PFSK-1 (cell line): Measurements from ENCODE around the gene SETDB2.

Experiments used
- FOXP2 ChIP-seq: optimal IDR thresholded peaks from 2 replicates; pipeline ENCODE3; 2011; ENCODE audit warnings: borderline replicate concordance, control low read depth, inconsistent platforms; ENCODE audit not compliant: insufficient read depth; ENCODE audit errors: extremely low read length, extremely low read depth
- POLR2AphosphoS5 ChIP-seq: IDR thresholded peaks from 2 replicates; pipeline ENCODE4 v1.6.1; 2012; ENCODE audit warnings: low read depth, mild to moderate bottlenecking, control low read depth, low read length, moderate library complexity
- SIN3A ChIP-seq: IDR thresholded peaks from 2 replicates; pipeline ENCODE4 v1.6.1; 2012; ENCODE audit warnings: mild to moderate bottlenecking, low read length, moderate library complexity, borderline replicate concordance; ENCODE audit not compliant: insufficient read depth
- TAF1 ChIP-seq: IDR thresholded peaks from 2 replicates; pipeline ENCODE4 v1.6.1; 2012; ENCODE audit warnings: low read length, control low read depth, borderline replicate concordance; ENCODE audit not compliant: insufficient read depth
- TF ChIP-seq, protein P1 (sequence below), 2 experiments: IDR thresholded peaks; 2 replicates each; pipeline versions ENCODE4 v1.6.1 to v1.8.0; 2011 to 2012; ENCODE audit warnings: low read depth in 2 of 2, low read length in 2 of 2, control low read depth in 1 of 2, inconsistent platforms in 1 of 2, mild to moderate bottlenecking in 1 of 2, moderate library complexity in 1 of 2; ENCODE audit not compliant: insufficient read depth in 1 of 2

SETDB2 gene

DNA sequence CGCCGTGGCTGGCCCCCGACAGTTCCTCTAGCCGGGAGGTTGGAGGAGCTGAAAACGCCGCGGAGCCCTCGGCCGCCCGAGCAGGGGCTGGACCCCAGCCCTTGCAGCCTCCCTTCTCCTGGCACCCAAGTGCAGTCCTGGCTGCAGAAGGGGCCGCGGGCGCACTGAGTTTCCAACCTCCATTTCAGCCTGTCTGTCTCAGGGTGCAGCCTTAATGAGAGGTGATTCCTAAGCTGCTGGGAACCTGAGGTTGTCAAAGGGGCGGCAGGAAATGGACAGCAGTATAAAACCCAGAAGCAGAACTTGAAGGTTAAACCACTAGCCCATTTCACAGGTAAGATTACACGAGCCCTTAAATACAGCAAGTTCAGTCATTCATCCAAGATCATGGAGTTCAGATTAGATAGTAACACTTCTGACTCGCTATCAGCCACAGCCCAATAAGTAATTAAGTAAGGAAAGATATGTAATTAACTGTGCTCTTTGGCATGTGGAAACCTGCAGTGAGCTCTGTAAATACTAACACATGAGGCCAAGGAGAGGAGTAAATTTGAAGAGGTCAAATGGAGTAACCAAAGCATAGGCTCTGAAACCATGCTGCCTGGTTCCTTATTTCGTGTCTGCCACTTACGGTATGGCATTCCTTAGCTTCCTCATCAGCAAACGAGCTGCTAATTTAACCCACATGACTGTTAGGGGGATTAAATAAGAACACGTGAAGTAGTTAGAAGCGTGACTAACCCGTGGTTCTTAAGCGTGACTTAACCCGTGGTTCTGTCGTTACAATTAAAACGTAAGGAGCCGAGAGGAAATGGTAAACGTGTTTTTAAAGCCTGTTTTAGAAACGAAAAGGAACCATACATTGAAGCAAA lies 686 bp downstream of the SETDB2 start:
- TF ChIP-seq TAF1 (peak; percentile 47; the same call in 1 of the 2 replicates), SIN3A (no peak)
- TF ChIP-seq, protein P1, sequence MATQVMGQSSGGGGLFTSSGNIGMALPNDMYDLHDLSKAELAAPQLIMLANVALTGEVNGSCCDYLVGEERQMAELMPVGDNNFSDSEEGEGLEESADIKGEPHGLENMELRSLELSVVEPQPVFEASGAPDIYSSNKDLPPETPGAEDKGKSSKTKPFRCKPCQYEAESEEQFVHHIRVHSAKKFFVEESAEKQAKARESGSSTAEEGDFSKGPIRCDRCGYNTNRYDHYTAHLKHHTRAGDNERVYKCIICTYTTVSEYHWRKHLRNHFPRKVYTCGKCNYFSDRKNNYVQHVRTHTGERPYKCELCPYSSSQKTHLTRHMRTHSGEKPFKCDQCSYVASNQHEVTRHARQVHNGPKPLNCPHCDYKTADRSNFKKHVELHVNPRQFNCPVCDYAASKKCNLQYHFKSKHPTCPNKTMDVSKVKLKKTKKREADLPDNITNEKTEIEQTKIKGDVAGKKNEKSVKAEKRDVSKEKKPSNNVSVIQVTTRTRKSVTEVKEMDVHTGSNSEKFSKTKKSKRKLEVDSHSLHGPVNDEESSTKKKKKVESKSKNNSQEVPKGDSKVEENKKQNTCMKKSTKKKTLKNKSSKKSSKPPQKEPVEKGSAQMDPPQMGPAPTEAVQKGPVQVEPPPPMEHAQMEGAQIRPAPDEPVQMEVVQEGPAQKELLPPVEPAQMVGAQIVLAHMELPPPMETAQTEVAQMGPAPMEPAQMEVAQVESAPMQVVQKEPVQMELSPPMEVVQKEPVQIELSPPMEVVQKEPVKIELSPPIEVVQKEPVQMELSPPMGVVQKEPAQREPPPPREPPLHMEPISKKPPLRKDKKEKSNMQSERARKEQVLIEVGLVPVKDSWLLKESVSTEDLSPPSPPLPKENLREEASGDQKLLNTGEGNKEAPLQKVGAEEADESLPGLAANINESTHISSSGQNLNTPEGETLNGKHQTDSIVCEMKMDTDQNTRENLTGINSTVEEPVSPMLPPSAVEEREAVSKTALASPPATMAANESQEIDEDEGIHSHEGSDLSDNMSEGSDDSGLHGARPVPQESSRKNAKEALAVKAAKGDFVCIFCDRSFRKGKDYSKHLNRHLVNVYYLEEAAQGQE (IDR thresholded peaks at IDR 0.05; ENCODE audit: insufficient read depth in 1 of 2, low read depth in 2 of 2, low read length in 2 of 2): 0 out of 4 replicates have a peak, but pooled peaks of 1 of the 2 experiments have one; percentile 9

GRCh38 chr13:49446473-49446872 lies 2.4 kb downstream of the SETDB2 start:
- TF ChIP-seq FOXP2: no peak
- TF ChIP-seq, protein P1 (IDR thresholded peaks at IDR 0.05; ENCODE audit: insufficient read depth in 1 of 2, low read depth in 2 of 2, low read length in 2 of 2): no peak
- no peak for TF ChIP-seq SIN3A
- TF ChIP-seq TAF1: no peak
- TF ChIP-seq POLR2AphosphoS5: no peak

DNA sequence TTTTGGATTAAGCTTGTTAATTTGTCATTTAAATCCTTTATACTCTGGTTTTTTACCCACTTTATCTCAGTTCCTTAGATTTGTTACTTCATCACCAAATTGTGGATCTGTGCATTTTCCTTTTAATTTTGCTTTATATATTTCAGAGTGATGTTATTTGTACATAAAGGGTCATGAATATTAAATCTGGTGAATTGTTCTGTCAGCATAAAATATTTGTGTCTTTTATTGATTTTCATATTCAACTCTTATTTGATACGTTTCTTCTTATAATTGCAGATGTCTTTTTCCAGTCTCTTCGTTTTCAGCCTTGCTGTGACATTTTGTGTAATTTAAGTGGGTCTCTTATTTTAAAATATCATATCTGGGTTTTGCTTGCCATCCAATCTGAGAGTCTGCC lies 4.7 kb downstream of the SETDB2 start:
- no peak for TF ChIP-seq POLR2AphosphoS5
- no peak for TF ChIP-seq SIN3A
- no peak for TF ChIP-seq FOXP2
- TF ChIP-seq TAF1: no peak
- TF ChIP-seq, protein P1 (IDR thresholded peaks at IDR 0.05; ENCODE audit: insufficient read depth in 1 of 2, low read depth in 2 of 2, low read length in 2 of 2): no peak

- TF ChIP-seq TAF1 (no peak), FOXP2 (no peak), POLR2AphosphoS5 (no peak), SIN3A (no peak)
- TF ChIP-seq, protein P1 (IDR thresholded peaks at IDR 0.05; ENCODE audit: insufficient read depth in 1 of 2, low read depth in 2 of 2, low read length in 2 of 2): no peak
These were observed 6.2 kb downstream of the SETDB2 start for GRCh38 chr13:49450105-49450819.
